GM19395 (cell line): ENCODE measurements around the gene PRKAR1B.
A peak's percentile ranks its signal among the peaks of the same experiment; 100 is the strongest.

Source experiments
- ATAC-seq: cut with Tn5 transposase; IDR thresholded peaks from one replicate; pipeline ENCODE4 v1.9.1; 2021; ENCODE audit warnings: mild to moderate bottlenecking, moderate library complexity; ENCODE audit not compliant: unreplicated experiment

PRKAR1B gene

GRCh38 chr7:607938-608337, 119.1 kb downstream of the PRKAR1B start:
- no peak for ATAC-seq

- ATAC-seq, result no peak
Measured at GRCh38 chr7:605661-606450, 121.2 kb downstream of the PRKAR1B start.

GRCh38 chr7:604884-605531, 122.1 kb downstream of the PRKAR1B start:
- ATAC-seq, result no peak

- peak; percentile 72 for ATAC-seq
Measured at GRCh38 chr7:604001-604883, 122.8 kb downstream of the PRKAR1B start.

GRCh38 chr7:603152-603951, 123.7 kb downstream of the PRKAR1B start:
- no peak for ATAC-seq

GRCh38 chr7:602341-603141, 124.5 kb downstream of the PRKAR1B start:
- ATAC-seq, result no peak

GRCh38 chr7:601595-602340, 125.3 kb downstream of the PRKAR1B start:
- ATAC-seq, result peak; percentile 41

- no peak for ATAC-seq
Measured at GRCh38 chr7:601036-601594, 126.0 kb downstream of the PRKAR1B start.

GRCh38 chr7:600149-601035, 126.7 kb downstream of the PRKAR1B start:
- ATAC-seq, result no peak

- no peak for ATAC-seq
Measured at GRCh38 chr7:598899-599298, 128.2 kb downstream of the PRKAR1B start.

GRCh38 chr7:597348-598178, 129.5 kb downstream of the PRKAR1B start:
- ATAC-seq, result no peak

- no peak for ATAC-seq
Measured at GRCh38 chr7:596819-597182, 130.3 kb downstream of the PRKAR1B start.

GRCh38 chr7:596071-596818, 130.8 kb downstream of the PRKAR1B start:
- no peak for ATAC-seq

- ATAC-seq, result no peak
Measured at GRCh38 chr7:595621-596010, 131.5 kb downstream of the PRKAR1B start.

- no peak for ATAC-seq
Measured at GRCh38 chr7:594920-595620, 132.0 kb downstream of the PRKAR1B start.
